ENCODE results near the gene LMTK3.
A peak's percentile ranks its signal among the peaks of the same experiment; 100 is the strongest.
"Not testable (repeated sequence)": the region's sequence is repeated elsewhere in the genome, so short reads cannot be mapped to it uniquely, and the experiment has no call there.

LMTK3 gene

DNA sequence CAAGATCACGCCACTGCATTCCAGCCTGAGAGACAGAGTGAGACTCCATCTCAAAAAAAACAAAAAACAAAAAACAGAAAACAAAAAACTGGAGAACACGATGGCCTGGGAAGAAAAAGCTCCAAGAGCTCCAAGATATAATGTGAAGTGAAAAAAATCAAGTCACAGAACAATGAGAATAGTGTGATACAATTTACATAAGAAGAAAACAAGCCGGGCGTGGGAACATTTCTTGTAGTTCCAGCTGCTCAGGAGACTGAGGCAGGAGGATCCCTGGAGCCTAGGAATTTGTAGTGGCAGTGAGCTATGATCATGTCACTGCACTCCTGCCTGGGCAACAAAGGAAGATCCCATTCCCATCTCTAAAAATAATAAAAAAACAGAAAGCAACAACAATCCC, 8.5 kb upstream of the LMTK3 start:
- DNase-seq (ENCODE audit: insufficient read length, low spot score) (no peak), FAIRE-seq (no peak)
- no peak for TF ChIP-seq PAX5 (IDR thresholded peaks at IDR 0.05; ENCODE audit: insufficient read depth, low read length, severe bottlenecking)
- TF ChIP-seq POU2F2 (IDR thresholded peaks at IDR 0.05; ENCODE audit: low read depth, low read length): no peak
- no peak for TF ChIP-seq TAF1 (IDR thresholded peaks at IDR 0.05; ENCODE audit: low read depth, low read length)
- TF ChIP-seq POLR2AphosphoS5 (IDR thresholded peaks at IDR 0.05; ENCODE audit: low read depth, low read length): no peak
- TF ChIP-seq SPI1 (IDR thresholded peaks at IDR 0.05; ENCODE audit: low read depth, low read length): no peak
- TF ChIP-seq POLR2A (IDR thresholded peaks at IDR 0.05; ENCODE audit: low read depth, low read length): no peak

DNA sequence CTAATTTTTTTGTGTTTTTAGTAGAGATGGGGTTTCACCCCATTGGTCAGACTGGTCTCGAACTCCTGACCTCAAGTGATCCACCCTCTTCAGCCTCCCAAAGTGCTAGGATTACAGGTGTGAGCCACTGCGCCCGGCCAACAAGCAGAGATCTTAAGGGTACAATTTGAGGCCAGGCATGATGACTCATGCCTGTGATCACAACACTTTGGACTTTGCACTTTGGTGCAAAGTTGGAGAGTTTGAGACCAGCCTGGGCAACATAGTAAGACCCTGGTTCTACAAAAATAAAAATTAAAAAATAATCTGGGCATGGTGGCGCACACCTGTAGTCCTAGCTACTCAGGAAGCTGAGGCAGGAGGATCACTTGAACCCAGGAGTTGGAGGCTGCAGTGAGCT, 7.8 kb upstream of the LMTK3 start:
- not testable (repeated sequence) for FAIRE-seq; DNase-seq (ENCODE audit: insufficient read length, low spot score)

- DNase-seq (ENCODE audit: insufficient read length, low spot score): no peak
- no peak for TF ChIP-seq TAF1 (IDR thresholded peaks at IDR 0.05; ENCODE audit: low read depth, low read length)
- TF ChIP-seq POU2F2 (IDR thresholded peaks at IDR 0.05; ENCODE audit: low read depth, low read length): no peak
- TF ChIP-seq PAX5 (IDR thresholded peaks at IDR 0.05; ENCODE audit: insufficient read depth, low read length, severe bottlenecking): no peak
- TF ChIP-seq SPI1 (IDR thresholded peaks at IDR 0.05; ENCODE audit: low read depth, low read length): no peak
- TF ChIP-seq POLR2A (IDR thresholded peaks at IDR 0.05; ENCODE audit: low read depth, low read length): no peak
- no peak for TF ChIP-seq POLR2AphosphoS5 (IDR thresholded peaks at IDR 0.05; ENCODE audit: low read depth, low read length)
- FAIRE-seq: no peak
Measured at GRCh38 chr19:48518207-48518606, 6.6 kb upstream of the LMTK3 start.

GRCh38 chr19:48516536-48516935, 4.9 kb upstream of the LMTK3 start:
- no peak for TF ChIP-seq TAF1 (IDR thresholded peaks at IDR 0.05; ENCODE audit: low read depth, low read length)
- no peak for TF ChIP-seq POLR2AphosphoS5 (IDR thresholded peaks at IDR 0.05; ENCODE audit: low read depth, low read length)
- TF ChIP-seq SPI1 (IDR thresholded peaks at IDR 0.05; ENCODE audit: low read depth, low read length): no peak
- no peak for TF ChIP-seq POLR2A (IDR thresholded peaks at IDR 0.05; ENCODE audit: low read depth, low read length)
- TF ChIP-seq PAX5 (IDR thresholded peaks at IDR 0.05; ENCODE audit: insufficient read depth, low read length, severe bottlenecking): no peak
- no peak for TF ChIP-seq POU2F2 (IDR thresholded peaks at IDR 0.05; ENCODE audit: low read depth, low read length)
- FAIRE-seq (no peak), DNase-seq (ENCODE audit: insufficient read length, low spot score) (no peak)

GRCh38 chr19:48514123-48514458, 2.5 kb upstream of the LMTK3 start:
- TF ChIP-seq TAF1 (IDR thresholded peaks at IDR 0.05; ENCODE audit: low read depth, low read length) (no peak), SPI1 (IDR thresholded peaks at IDR 0.05; ENCODE audit: low read depth, low read length) (no peak), POLR2A (IDR thresholded peaks at IDR 0.05; ENCODE audit: low read depth, low read length) (no peak), POU2F2 (IDR thresholded peaks at IDR 0.05; ENCODE audit: low read depth, low read length) (no peak)
- no peak for FAIRE-seq
- no peak for DNase-seq (ENCODE audit: insufficient read length, low spot score)

DNA sequence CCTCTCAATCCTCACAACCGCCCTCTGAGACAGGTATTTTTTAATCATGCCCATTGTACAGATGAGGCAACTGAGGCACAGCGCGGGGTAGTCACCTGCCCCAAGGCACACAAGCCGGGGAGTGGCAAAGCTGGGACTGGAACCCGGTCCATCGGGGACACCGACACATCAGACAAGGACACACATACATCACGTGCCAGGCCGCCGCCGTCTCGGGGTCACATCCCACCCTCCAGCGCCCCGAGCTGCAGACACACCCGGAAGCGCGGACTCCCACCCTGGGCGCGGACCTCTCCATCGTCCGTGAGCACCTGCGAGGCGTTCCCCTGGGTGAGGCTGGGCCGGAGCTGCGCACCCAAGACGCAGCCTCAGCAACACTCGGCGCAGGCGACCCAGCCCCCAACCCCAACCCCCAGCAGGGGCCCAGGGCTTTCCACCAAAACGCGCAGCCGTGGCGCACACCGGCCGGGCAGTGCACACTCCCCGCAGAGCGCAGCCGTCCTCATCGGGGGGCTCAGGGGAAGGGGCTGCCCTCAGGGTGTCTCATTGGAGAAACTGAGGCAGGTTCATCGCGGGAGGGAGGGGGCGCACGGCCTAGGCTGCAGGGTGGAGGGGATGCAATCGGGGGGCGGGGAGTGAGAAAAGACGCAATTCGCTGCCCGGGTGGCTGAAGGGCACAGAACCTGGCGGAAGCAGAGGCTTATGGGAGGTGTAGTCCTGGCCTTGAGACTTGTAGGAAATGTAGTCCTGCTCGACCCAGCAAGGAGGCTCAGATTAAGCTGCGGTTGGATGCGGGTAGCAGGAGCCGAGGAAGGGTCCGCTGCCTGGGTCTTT, 1.9 kb upstream of the LMTK3 start:
- FAIRE-seq (peak; percentile 87), DNase-seq (ENCODE audit: insufficient read length, low spot score) (peak; percentile 84)
- TF ChIP-seq POU2F2 (IDR thresholded peaks at IDR 0.05; ENCODE audit: low read depth, low read length) (no peak), SPI1 (IDR thresholded peaks at IDR 0.05; ENCODE audit: low read depth, low read length) (no peak), POLR2AphosphoS5 (IDR thresholded peaks at IDR 0.05; ENCODE audit: low read depth, low read length) (no peak), PAX5 (IDR thresholded peaks at IDR 0.05; ENCODE audit: insufficient read depth, low read length, severe bottlenecking) (no peak), POLR2A (IDR thresholded peaks at IDR 0.05; ENCODE audit: low read depth, low read length) (no peak), TAF1 (IDR thresholded peaks at IDR 0.05; ENCODE audit: low read depth, low read length) (no peak)

DNA sequence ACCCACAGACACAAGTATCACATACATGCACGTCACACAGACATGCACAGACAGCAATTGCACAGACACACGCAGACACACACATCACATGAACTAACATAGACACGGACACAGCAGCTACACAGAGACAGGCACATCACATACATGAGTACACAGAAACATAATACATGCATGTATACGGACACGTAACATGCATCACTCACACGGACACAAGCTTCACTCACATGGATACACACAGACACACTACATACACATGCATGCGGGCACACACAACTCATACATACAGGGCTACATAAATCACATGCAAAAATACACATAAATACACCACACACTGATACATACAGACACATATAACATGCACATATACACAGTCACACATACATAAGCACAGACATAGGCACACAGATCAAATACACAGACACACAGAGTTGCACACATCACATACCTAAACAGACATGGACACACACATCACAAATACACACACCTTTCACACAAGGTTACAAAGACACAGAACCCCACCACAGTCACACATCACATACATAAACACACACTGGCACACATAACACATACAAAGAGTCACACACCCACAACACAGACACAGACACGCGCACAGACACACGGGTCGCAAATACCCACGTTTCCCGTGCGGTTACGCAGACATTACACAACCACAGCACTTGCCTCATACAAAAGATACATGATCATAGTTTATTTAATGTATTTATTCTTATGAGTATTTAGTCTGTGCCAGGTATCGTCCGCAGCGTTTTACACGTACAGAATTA, 1.1 kb upstream of the LMTK3 start:
- no peak for TF ChIP-seq POLR2AphosphoS5 (IDR thresholded peaks at IDR 0.05; ENCODE audit: low read depth, low read length)
- no peak for TF ChIP-seq POU2F2 (IDR thresholded peaks at IDR 0.05; ENCODE audit: low read depth, low read length)
- no peak for TF ChIP-seq PAX5 (IDR thresholded peaks at IDR 0.05; ENCODE audit: insufficient read depth, low read length, severe bottlenecking)
- no peak for TF ChIP-seq POLR2A (IDR thresholded peaks at IDR 0.05; ENCODE audit: low read depth, low read length)
- no peak for TF ChIP-seq TAF1 (IDR thresholded peaks at IDR 0.05; ENCODE audit: low read depth, low read length)
- TF ChIP-seq SPI1 (IDR thresholded peaks at IDR 0.05; ENCODE audit: low read depth, low read length): no peak
- FAIRE-seq (peak; percentile 82), DNase-seq (ENCODE audit: insufficient read length, low spot score) (no peak)

DNA sequence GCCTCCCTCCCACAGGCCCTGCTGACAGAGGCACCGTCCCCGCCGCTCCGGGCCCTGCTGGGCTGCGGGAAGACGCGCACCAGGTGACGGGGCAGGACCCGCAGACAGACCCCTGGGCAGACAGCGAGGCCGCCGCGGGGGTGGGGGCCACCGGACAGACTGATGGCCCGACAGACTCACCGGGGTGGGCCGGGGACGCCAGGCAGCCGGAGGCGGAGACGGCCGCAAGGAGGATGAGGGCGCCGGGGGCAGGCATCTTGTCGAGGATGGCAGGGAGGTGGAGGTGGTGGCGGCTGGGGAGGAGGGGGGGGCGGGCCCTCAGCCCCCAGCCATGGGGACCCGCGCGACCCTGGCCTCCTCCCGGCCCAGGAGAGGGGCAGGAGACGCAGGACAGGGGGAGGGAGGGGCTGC, 309 bp downstream of the LMTK3 start:
- no peak for DNase-seq (ENCODE audit: insufficient read length, low spot score)
- TF ChIP-seq POLR2AphosphoS5 (IDR thresholded peaks at IDR 0.05; ENCODE audit: low read depth, low read length): no peak
- no peak for TF ChIP-seq POLR2A (IDR thresholded peaks at IDR 0.05; ENCODE audit: low read depth, low read length)
- no peak for TF ChIP-seq SPI1 (IDR thresholded peaks at IDR 0.05; ENCODE audit: low read depth, low read length)
- no peak for TF ChIP-seq POU2F2 (IDR thresholded peaks at IDR 0.05; ENCODE audit: low read depth, low read length)
- TF ChIP-seq PAX5 (IDR thresholded peaks at IDR 0.05; ENCODE audit: insufficient read depth, low read length, severe bottlenecking): no peak
- TF ChIP-seq TAF1 (IDR thresholded peaks at IDR 0.05; ENCODE audit: low read depth, low read length): no peak
- no peak for FAIRE-seq

DNA sequence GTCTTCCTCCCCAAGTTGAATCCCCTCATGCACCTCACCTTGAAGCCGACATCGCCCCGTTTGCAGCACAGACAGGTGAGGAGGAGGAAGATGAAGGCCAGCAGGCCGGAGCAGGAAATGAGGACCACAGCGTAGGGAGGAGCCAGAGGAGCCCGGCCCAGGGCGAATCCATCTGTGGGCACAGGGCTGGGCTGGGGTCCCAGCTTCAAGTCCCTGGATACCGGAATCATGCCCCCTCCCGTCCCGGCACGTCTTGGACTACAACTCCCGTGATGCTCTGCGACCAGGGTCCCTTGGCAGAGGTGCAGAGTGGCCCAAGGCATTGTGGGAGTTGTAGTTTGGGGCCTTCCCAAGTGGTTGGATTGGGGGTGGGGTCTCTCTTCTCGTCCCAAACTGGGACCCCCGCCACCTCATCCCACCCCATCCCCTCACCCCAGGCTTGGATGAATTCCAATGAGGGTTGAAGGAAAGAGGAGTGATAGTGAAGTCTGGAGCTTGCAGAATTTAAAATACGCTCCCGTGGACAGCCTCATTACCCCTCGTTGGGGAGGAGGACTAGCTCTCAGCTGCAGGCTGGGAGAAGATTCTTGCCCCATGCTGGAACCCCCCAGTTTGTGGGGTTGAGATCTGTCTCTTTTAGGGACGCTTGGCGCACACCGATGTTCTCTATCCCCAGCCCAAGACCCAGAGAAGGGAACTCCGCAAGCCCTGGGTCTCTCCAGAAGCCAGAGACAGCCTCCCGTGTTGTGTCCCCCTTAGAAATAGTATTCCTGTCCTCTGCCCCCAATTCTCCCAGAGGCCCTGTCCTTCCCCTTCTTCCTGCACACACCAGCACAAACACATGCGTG, 990 bp downstream of the LMTK3 start:
- DNase-seq (ENCODE audit: insufficient read length, low spot score) (no peak), FAIRE-seq (peak; percentile 74)
- TF ChIP-seq POLR2A (IDR thresholded peaks at IDR 0.05; ENCODE audit: low read depth, low read length) (no peak), POU2F2 (IDR thresholded peaks at IDR 0.05; ENCODE audit: low read depth, low read length) (no peak), SPI1 (IDR thresholded peaks at IDR 0.05; ENCODE audit: low read depth, low read length) (no peak)
